GM12878 (cell line): Measurements from ENCODE around the gene GABRB2. TPM values are rescaled to one million over a fixed set of nuclear protein-coding genes. Genes with fewer than 3 reads are reported as not detected.

ENCODE experiments used
- ATAC-seq: fragments of 200-7000 bp; cut with Tn5 transposase; 3 replicates; pipeline ENCODE4 v1.9.1; 2020; ENCODE audit warnings: mild to moderate bottlenecking, moderate library complexity
- BruUV-seq: library from RNA; stranded (reverse); fragments of 400-500 nt; replicated peaks from 2 replicates; lab custom pipeline; 2021; lab: Mats Ljungman, UMichigan
- CTCF ChIA-PET: fragments of 300-600 bp; sonication (Branson Sonifier 250); formaldehyde crosslinking; extraction: SDS; loops from one replicate; lab custom pipeline; 2021; ENCODE audit warnings: inconsistent platforms; lab: Yijun Ruan, JAX
- POLR2A ChIA-PET: fragments of 350-600 bp; formaldehyde crosslinking; extraction: SDS; loops from one replicate; lab custom pipeline; 2021; ENCODE audit warnings: inconsistent platforms; lab: Charles Lee
- RAD21 ChIA-PET: fragments of 300-600 bp; sonication (Branson Sonifier 250); formaldehyde crosslinking; loops from one replicate; lab custom pipeline; 2023; ENCODE audit warnings: antibody characterized with exemption; ENCODE audit not compliant: unreplicated experiment; lab: Charles Lee
- SMC1A ChIA-PET: fragments of 300-600 bp; sonication (Branson Sonifier 250); formaldehyde crosslinking; loops from one replicate; lab custom pipeline; 2023; ENCODE audit not compliant: unreplicated experiment, uncharacterized antibody; lab: Charles Lee
- DNase-seq: peaks from one replicate; pipeline ENCODE4 v3.0.0-alpha.2; 2011; ENCODE audit warnings: low read depth, low spot score
- FAIRE-seq: peaks from 3 replicates; lab custom pipeline; 2011; peaks lifted over from hg19 to GRCh38; lab: Jason Lieb, UNC
- H2AFZ ChIP-seq: 2 replicates; pipeline ENCODE4 v1.6.0; 2011; ENCODE audit warnings: low read depth, low read length, control low read depth; ENCODE audit not compliant: control insufficient read depth
- H3K27ac ChIP-seq: 2 replicates; pipeline ENCODE4 v1.5.1; 2011; ENCODE audit warnings: control low read depth; ENCODE audit not compliant: control insufficient read depth, insufficient read depth
- H3K27me3 ChIP-seq, 2 experiments: replicated peaks in 1 of 2; 2 replicates each; pipeline versions ENCODE4 v1.6.0 to v1.6.1; 2011; ENCODE audit warnings: low read length in 1 of 2; ENCODE audit not compliant: control insufficient read depth in 2 of 2, insufficient read depth in 2 of 2
- H3K36me3 ChIP-seq, 2 experiments: 2 replicates each; pipeline ENCODE4 v1.5.1; 2011; ENCODE audit warnings: low read length in 1 of 2; ENCODE audit not compliant: control insufficient read depth in 2 of 2, insufficient read depth in 2 of 2
- H3K4me1 ChIP-seq: 2 replicates; pipeline ENCODE4 v1.6.1; 2011; ENCODE audit warnings: mild to moderate bottlenecking, low read length, moderate library complexity, mixed read lengths; ENCODE audit not compliant: control insufficient read depth, insufficient read depth
- H3K4me2 ChIP-seq: 2 replicates; pipeline ENCODE4 v1.6.0; 2011; ENCODE audit warnings: control low read depth; ENCODE audit not compliant: control insufficient read depth, insufficient read depth
- H3K4me3 ChIP-seq: fragments of 200-600 bp; sonication (generic); 2 replicates; pipeline ENCODE4 v1.5.1; 2016
- H3K79me2 ChIP-seq: 2 replicates; pipeline ENCODE4 v1.6.0; 2011; ENCODE audit warnings: low read length; ENCODE audit not compliant: control insufficient read depth, insufficient read depth
- H3K9ac ChIP-seq: 2 replicates; pipeline ENCODE4 v1.8.0; 2011; ENCODE audit warnings: low read length, control low read depth, mixed read lengths; ENCODE audit not compliant: control insufficient read depth, insufficient read depth
- H3K9me3 ChIP-seq: replicated peaks from 3 replicates; pipeline ENCODE4 v1.5.1; 2011; ENCODE audit warnings: mild to moderate bottlenecking, low read length; ENCODE audit not compliant: control insufficient read depth, insufficient read depth
- H4K20me1 ChIP-seq: 2 replicates; pipeline ENCODE4 v1.6.0; 2011; ENCODE audit not compliant: control insufficient read depth, insufficient read depth
- ASH2L ChIP-seq: fragments of 300-600, 200-600 bp; sonication (generic); IDR thresholded peaks from 2 replicates; pipeline ENCODE4 v1.6.1; 2017; ENCODE audit warnings: low read depth, mild to moderate bottlenecking, borderline replicate concordance
- CBFB ChIP-seq: IDR thresholded peaks from 2 replicates; pipeline ENCODE4 v1.6.1; 2016; ENCODE audit warnings: antibody characterized with exemption, low read depth
- CBX5 ChIP-seq: sonication (generic); IDR thresholded peaks from 2 replicates; pipeline ENCODE4 v1.6.1; 2016; ENCODE audit warnings: low read depth, moderate library complexity, mild to moderate bottlenecking, inconsistent platforms
- ETV6 ChIP-seq, 2 experiments: fragments of 450-650 bp in 1 of 2; IDR thresholded peaks in 1 of 2; conservative IDR thresholded peaks in 1 of 2; 2 replicates each; pipeline ENCODE4 v1.6.1; 2014; ENCODE audit warnings: antibody characterized with exemption in 1 of 2, borderline replicate concordance in 1 of 2, low read depth in 1 of 2, mild to moderate bottlenecking in 1 of 2, moderate library complexity in 1 of 2
- HDAC6 ChIP-seq: fragments of 200-600 bp; sonication (generic); IDR thresholded peaks from one replicate; pipeline ENCODE4 v1.8.0; 2017; ENCODE audit warnings: antibody characterized with exemption; ENCODE audit not compliant: unreplicated experiment
- MEF2B ChIP-seq: fragments of 450-650 bp; IDR thresholded peaks from 2 replicates; pipeline ENCODE4 v1.6.1; 2018; ENCODE audit warnings: mild to moderate bottlenecking, moderate library complexity; ENCODE audit not compliant: partially characterized antibody, poor library complexity, severe bottlenecking
- RUNX3 ChIP-seq: IDR thresholded peaks from 2 replicates; pipeline ENCODE4 v1.6.1; 2012; ENCODE audit warnings: low read length, inconsistent platforms
- YY1 ChIP-seq: IDR thresholded peaks from 2 replicates; pipeline ENCODE4 v1.6.1; 2011; ENCODE audit warnings: low read depth, mild to moderate bottlenecking, low read length
- WGBS: methylation state at CpG from one replicate; pipeline ENCODE4 v1.1.6; 2016; ENCODE audit warnings: low lambda C conversion rate; ENCODE audit not compliant: insufficient replicate concordance, insufficient coverage; ENCODE audit errors: missing lambda C conversion rate; 5-methylcytosine and 5-hydroxymethylcytosine counted together
- in situ Hi-C: fragments of 300-500 bp; cut with MboI; formaldehyde crosslinking; loops from 9 replicates; pipeline ENCODE4 v1.14.3; 2018; ENCODE audit warnings: mixed read lengths
- intact Hi-C: fragments of 100-400 bp; cut with micrococcal nuclease; formaldehyde crosslinking; loops from one replicate; pipeline ENCODE4 v1.14.2; 2022; ENCODE audit not compliant: unreplicated experiment
- polyA plus RNA-seq, 11 experiments: library from polyadenylated mRNA; depleted of rRNA in 4 of 11; unstranded in 6 of 11; stranded (reverse) in 5 of 11; fragments of >200 nt; fragmentation: Nextera tagmentation in 4 of 11; fragmentation: Illumina TruSeq in 1 of 11; extraction: Ambion mirVana in 4 of 11; extraction: Trizol in 1 of 11; gene quantifications; 1 replicate in 1 of 11; 2 replicates in 10 of 11; pipeline versions ENCODE4 v1.2.1 to v1.2.3, GENCODE V29; 2011 to 2016; ENCODE audit warnings: inconsistent platforms in 2 of 11, missing spikeins in 2 of 11, low read depth in 1 of 11
- total RNA-seq, 4 experiments: library from RNA; depleted of rRNA in 3 of 4; stranded (reverse); fragments of >200 nt in 3 of 4; fragmentation: Illumina TruSeq in 1 of 4; extraction: Trizol in 1 of 4; gene quantifications; 2 replicates each; pipeline versions ENCODE4 v1.2.1 to v1.2.3, GENCODE V29; 2013 to 2021
- TF ChIP-seq, protein P1 (sequence below): fragments of 450-650 bp; IDR thresholded peaks from 2 replicates; pipeline ENCODE4 v1.6.1; 2017; ENCODE audit warnings: mild to moderate bottlenecking, moderate library complexity

The GABRB2 gene
- total and polyA plus RNA-seq, 10 of the 15 experiments (the other 5 are each of a cell fraction or from before 2014, with no cell fraction given) = 0.12 to 0.85 (median 0.43) TPM

DNA sequence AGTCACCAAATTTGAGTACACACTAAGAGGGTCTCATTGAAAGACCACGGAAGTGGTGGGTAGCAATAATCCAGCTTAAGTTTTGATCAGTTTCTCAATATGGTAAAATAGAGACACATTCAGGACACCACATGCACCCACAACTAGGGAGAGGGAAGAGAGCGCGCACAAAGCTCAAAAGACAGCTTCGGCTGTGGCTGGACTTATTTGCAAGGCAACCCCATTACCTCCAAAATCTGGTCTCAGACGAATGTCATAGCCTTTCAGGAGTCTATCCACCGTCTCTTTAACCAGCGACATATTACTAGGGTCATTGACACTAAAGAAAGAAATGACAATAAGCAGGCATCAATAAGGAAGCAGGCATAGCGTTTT, 443 bp downstream of the GABRB2 start:
- Histone ChIP-seq H3K4me1 (no peaks in the 10 kb centered on the region), H3K79me2 (no peaks in the 10 kb centered on the region), H3K27ac (no peak overlapping the region), H3K9ac (peak overlapping the region; percentile 26; the same call in 1 of the 2 replicates), H4K20me1 (no peaks in the 10 kb centered on the region), H3K27me3 (peaks cover 3 to 8% of the 10 kb centered on the region in 2 experiments; a peak in 2 of 4 replicates), H3K4me3 (peak overlapping the region; percentile 64), H3K4me2 (peak overlapping the region; percentile 93), H3K9me3 (no peaks in the 10 kb centered on the region; the same call in 2 of the 3 replicates), H2AFZ (peak overlapping the region; percentile 88), H3K36me3 (no peaks in the 10 kb centered on the region)
- POLR2A ChIA-PET = no interaction called here
- SMC1A ChIA-PET = interaction anchor here (0.6 to 3.2 kb wide), 3 partner anchors 11 to 1863 kb away, joined by 3 to 19 read pairs (median 3); no protein-coding TSS in a partner anchor
- intact Hi-C loops = loop anchor here (1.0 to 10.0 kb wide), 3 partner anchors 130 to 1039 kb away; no protein-coding TSS in a partner anchor
- TF ChIP-seq, protein P1, sequence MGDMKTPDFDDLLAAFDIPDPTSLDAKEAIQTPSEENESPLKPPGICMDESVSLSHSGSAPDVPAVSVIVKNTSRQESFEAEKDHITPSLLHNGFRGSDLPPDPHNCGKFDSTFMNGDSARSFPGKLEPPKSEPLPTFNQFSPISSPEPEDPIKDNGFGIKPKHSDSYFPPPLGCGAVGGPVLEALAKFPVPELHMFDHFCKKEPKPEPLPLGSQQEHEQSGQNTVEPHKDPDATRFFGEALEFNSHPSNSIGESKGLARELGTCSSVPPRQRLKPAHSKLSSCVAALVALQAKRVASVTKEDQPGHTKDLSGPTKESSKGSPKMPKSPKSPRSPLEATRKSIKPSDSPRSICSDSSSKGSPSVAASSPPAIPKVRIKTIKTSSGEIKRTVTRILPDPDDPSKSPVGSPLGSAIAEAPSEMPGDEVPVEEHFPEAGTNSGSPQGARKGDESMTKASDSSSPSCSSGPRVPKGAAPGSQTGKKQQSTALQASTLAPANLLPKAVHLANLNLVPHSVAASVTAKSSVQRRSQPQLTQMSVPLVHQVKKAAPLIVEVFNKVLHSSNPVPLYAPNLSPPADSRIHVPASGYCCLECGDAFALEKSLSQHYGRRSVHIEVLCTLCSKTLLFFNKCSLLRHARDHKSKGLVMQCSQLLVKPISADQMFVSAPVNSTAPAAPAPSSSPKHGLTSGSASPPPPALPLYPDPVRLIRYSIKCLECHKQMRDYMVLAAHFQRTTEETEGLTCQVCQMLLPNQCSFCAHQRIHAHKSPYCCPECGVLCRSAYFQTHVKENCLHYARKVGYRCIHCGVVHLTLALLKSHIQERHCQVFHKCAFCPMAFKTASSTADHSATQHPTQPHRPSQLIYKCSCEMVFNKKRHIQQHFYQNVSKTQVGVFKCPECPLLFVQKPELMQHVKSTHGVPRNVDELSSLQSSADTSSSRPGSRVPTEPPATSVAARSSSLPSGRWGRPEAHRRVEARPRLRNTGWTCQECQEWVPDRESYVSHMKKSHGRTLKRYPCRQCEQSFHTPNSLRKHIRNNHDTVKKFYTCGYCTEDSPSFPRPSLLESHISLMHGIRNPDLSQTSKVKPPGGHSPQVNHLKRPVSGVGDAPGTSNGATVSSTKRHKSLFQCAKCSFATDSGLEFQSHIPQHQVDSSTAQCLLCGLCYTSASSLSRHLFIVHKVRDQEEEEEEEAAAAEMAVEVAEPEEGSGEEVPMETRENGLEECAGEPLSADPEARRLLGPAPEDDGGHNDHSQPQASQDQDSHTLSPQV = no peak
- no peak for TF ChIP-seq HDAC6
- TF ChIP-seq MEF2B = no peak
- no peak for TF ChIP-seq CBFB
- no peak for TF ChIP-seq ETV6 (conservative IDR thresholded peaks at IDR 0.05 in 1 of 2, IDR thresholded peaks at IDR 0.05 in 1 of 2; ENCODE audit: borderline replicate concordance in 1 of 2, low read depth in 1 of 2)
- no peak for TF ChIP-seq YY1
- no peak for TF ChIP-seq ASH2L
- no peak for TF ChIP-seq RUNX3
- no peak for TF ChIP-seq CBX5
- RAD21 ChIA-PET = interaction anchor here (0.5 to 1.2 kb wide), 2 partner anchors 843 to 1862 kb away, joined by 3 read pairs; no protein-coding TSS in a partner anchor
- DNase-seq (no peak), ATAC-seq (peak; percentile 12), FAIRE-seq (no peak)
- in situ Hi-C loops = loop anchor here (10.0 kb wide), 2 partner anchors 1111 to 1799 kb away; no protein-coding TSS in a partner anchor
- no TSS peak for BruUV-seq
- 50% methylated on average over 8 of the region's 8 CpGs for WGBS
- CTCF ChIA-PET = interaction anchor here (0.6 to 4.3 kb wide), 4 partner anchors 9 to 1862 kb away, joined by 3 to 36 read pairs (median 4); no protein-coding TSS in a partner anchor
